ENCODE measurements around the gene LMF1. TPM values are rescaled to one million over a fixed set of nuclear protein-coding genes. Genes with fewer than 3 reads are reported as not detected.

Gene LMF1
- total RNA-seq, 1 donor from 2014 or later, result 24.6 TPM

DNA sequence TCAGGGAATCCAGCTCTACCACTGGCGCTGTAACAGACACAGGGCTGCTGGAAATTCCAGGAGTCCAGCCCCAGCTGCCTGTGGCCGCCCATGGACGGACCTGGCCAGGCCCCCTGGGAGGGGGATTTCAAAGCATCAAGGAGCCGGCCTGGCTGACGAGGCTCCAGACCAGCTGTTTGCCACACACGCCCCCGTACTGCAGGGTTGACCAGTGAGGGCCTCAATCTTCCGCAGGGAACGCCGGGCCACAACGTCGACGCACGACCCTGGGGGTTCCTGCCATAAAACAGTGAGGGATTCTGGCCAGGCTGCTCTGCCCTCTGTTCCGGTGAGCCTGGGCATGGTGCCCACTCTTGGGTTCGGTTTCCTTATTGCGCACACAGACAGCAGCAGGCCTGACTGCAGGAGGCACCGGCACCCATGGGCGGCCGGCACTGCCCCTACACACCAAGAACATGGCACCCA is 3.7 kb downstream of the LMF1 start:
- TF ChIP-seq, protein P1, sequence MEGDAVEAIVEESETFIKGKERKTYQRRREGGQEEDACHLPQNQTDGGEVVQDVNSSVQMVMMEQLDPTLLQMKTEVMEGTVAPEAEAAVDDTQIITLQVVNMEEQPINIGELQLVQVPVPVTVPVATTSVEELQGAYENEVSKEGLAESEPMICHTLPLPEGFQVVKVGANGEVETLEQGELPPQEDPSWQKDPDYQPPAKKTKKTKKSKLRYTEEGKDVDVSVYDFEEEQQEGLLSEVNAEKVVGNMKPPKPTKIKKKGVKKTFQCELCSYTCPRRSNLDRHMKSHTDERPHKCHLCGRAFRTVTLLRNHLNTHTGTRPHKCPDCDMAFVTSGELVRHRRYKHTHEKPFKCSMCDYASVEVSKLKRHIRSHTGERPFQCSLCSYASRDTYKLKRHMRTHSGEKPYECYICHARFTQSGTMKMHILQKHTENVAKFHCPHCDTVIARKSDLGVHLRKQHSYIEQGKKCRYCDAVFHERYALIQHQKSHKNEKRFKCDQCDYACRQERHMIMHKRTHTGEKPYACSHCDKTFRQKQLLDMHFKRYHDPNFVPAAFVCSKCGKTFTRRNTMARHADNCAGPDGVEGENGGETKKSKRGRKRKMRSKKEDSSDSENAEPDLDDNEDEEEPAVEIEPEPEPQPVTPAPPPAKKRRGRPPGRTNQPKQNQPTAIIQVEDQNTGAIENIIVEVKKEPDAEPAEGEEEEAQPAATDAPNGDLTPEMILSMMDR (IDR thresholded peaks at IDR 0.05), result no peak
- Mint-ChIP-seq H3K36me3 (ENCODE audit: unreplicated experiment) (peaks cover 22% of the 10 kb centered on the region), H3K4me3 (ENCODE audit: unreplicated experiment) (no peak overlapping the region), H3K9me3 (ENCODE audit: unreplicated experiment) (peaks cover 9% of the 10 kb centered on the region), H3K4me1 (ENCODE audit: unreplicated experiment) (peaks cover 25% of the 10 kb centered on the region), H3K27me3 (ENCODE audit: unreplicated experiment) (no peaks in the 10 kb centered on the region), H3K27ac (ENCODE audit: unreplicated experiment) (no peak overlapping the region)
- DNase-seq (ENCODE audit: extremely low spot score, unreplicated experiment), result no peak

DNA sequence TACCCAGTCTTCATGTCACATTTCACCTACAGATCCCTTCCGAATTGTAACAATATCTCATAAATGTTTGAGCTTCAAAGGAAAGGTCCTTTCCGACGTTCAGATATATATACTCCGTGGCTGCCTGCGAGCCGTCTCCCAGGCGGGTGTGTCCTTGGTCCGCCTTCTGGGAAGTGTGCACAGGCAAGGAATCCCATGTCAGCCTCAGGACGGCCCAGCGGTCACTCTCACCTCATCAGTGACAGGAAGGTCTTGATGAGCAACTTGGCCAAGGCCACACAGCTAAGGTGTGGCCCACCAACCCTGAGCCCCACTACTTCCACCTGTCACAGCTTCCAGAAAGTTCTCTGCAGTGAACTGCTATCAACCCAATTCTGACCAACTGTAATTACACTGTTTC is 4.3 kb downstream of the LMF1 start:
- H3K36me3 Mint-ChIP-seq (ENCODE audit: unreplicated experiment), result peaks cover 22% of the 10 kb centered on the region
- no peak overlapping the region for H3K27ac Mint-ChIP-seq (ENCODE audit: unreplicated experiment)
- TF ChIP-seq, protein P1 (IDR thresholded peaks at IDR 0.05), result no peak
- DNase-seq (ENCODE audit: extremely low spot score, unreplicated experiment), result no peak
- no peaks in the 10 kb centered on the region for H3K27me3 Mint-ChIP-seq (ENCODE audit: unreplicated experiment)
- H3K4me3 Mint-ChIP-seq (ENCODE audit: unreplicated experiment), result no peak overlapping the region
- peaks cover 25% of the 10 kb centered on the region for H3K4me1 Mint-ChIP-seq (ENCODE audit: unreplicated experiment)
- peaks cover 9% of the 10 kb centered on the region for H3K9me3 Mint-ChIP-seq (ENCODE audit: unreplicated experiment)

DNA sequence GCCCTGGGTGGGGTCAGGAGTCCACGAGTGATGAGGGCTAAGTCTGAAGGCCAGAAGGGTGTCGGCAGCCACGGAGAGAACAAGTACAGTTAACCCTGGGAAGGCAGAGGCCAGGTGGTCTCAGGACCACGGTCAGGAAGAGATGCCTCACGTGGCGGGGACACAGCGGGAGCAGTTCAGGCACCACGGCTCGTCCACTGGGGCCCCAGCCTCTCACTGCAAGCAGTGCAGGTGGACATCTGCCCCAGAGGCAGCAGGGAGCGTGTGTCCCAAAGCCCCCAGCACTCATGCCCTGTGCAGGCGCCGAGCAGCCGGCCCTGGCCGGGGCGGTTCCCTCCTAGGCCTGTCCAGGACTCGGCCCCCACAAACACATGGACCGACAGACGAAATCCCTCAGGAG is 4.7 kb downstream of the LMF1 start:
- H3K27ac Mint-ChIP-seq (ENCODE audit: unreplicated experiment), result no peak overlapping the region
- TF ChIP-seq, protein P1 (IDR thresholded peaks at IDR 0.05), result no peak
- H3K4me3 Mint-ChIP-seq (ENCODE audit: unreplicated experiment), result no peak overlapping the region
- DNase-seq (ENCODE audit: extremely low spot score, unreplicated experiment), result no peak
- peaks cover 25% of the 10 kb centered on the region for H3K4me1 Mint-ChIP-seq (ENCODE audit: unreplicated experiment)
- H3K27me3 Mint-ChIP-seq (ENCODE audit: unreplicated experiment), result no peaks in the 10 kb centered on the region
- H3K36me3 Mint-ChIP-seq (ENCODE audit: unreplicated experiment), result peaks cover 22% of the 10 kb centered on the region
- peaks cover 9% of the 10 kb centered on the region for H3K9me3 Mint-ChIP-seq (ENCODE audit: unreplicated experiment)

DNA sequence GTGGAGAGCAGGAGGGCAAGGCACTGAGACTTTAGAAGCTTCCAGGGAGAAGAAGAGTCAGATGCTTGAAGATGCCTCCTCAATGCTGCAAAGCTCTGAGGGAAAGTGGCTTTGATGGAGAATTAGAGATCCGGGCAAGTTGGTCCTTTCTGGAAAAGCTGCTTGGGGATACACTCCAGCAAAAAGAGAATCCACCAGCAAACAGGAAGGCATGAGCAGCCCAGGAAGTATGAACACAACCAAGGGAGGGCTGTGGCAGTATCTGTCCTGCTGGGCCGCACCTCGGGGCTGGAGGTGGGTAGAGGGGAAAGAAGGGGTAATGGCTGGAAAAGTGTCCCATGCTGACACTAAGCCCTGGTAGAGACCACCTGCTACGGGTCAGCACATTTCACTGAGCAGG is 5.3 kb downstream of the LMF1 start:
- peaks cover 25% of the 10 kb centered on the region for H3K4me1 Mint-ChIP-seq (ENCODE audit: unreplicated experiment)
- TF ChIP-seq, protein P1 (IDR thresholded peaks at IDR 0.05), result no peak
- no peak for DNase-seq (ENCODE audit: extremely low spot score, unreplicated experiment)
- peaks cover 22% of the 10 kb centered on the region for H3K36me3 Mint-ChIP-seq (ENCODE audit: unreplicated experiment)
- no peaks in the 10 kb centered on the region for H3K27me3 Mint-ChIP-seq (ENCODE audit: unreplicated experiment)
- H3K4me3 Mint-ChIP-seq (ENCODE audit: unreplicated experiment), result no peak overlapping the region
- H3K27ac Mint-ChIP-seq (ENCODE audit: unreplicated experiment), result no peak overlapping the region
- peaks cover 9% of the 10 kb centered on the region for H3K9me3 Mint-ChIP-seq (ENCODE audit: unreplicated experiment)

DNA sequence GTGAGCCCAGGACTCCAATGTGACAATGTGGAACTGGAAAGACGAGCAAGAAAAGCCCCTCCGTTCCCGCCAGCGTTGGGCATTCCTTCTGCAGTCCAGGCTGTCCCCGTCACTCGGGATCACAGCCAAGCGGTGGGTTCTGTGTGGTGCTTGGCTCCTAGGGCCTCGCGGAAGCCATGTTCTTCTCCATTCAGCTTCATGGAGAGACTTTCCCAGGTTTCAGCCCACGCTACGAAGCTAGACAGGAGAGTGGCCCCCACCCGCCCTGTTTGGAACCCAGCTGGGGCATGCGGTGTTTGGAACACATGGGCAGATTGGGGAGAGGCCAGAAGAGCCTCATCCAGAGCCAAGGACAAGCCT is 5.8 kb downstream of the LMF1 start:
- Mint-ChIP-seq H3K36me3 (ENCODE audit: unreplicated experiment) (peaks cover 22% of the 10 kb centered on the region), H3K27ac (ENCODE audit: unreplicated experiment) (no peak overlapping the region), H3K4me1 (ENCODE audit: unreplicated experiment) (peaks cover 24% of the 10 kb centered on the region), H3K27me3 (ENCODE audit: unreplicated experiment) (no peaks in the 10 kb centered on the region), H3K9me3 (ENCODE audit: unreplicated experiment) (peaks cover 9% of the 10 kb centered on the region), H3K4me3 (ENCODE audit: unreplicated experiment) (no peak overlapping the region)
- no peak for DNase-seq (ENCODE audit: extremely low spot score, unreplicated experiment)
- TF ChIP-seq, protein P1 (IDR thresholded peaks at IDR 0.05), result no peak

Data from osteocyte (in vitro differentiated cells).